Measurements from ENCODE around the gene NSMCE1.
"Not testable (repeated sequence)": the region's sequence is repeated elsewhere in the genome, so short reads cannot be mapped to it uniquely, and the experiment has no call there.

Gene NSMCE1

DNA sequence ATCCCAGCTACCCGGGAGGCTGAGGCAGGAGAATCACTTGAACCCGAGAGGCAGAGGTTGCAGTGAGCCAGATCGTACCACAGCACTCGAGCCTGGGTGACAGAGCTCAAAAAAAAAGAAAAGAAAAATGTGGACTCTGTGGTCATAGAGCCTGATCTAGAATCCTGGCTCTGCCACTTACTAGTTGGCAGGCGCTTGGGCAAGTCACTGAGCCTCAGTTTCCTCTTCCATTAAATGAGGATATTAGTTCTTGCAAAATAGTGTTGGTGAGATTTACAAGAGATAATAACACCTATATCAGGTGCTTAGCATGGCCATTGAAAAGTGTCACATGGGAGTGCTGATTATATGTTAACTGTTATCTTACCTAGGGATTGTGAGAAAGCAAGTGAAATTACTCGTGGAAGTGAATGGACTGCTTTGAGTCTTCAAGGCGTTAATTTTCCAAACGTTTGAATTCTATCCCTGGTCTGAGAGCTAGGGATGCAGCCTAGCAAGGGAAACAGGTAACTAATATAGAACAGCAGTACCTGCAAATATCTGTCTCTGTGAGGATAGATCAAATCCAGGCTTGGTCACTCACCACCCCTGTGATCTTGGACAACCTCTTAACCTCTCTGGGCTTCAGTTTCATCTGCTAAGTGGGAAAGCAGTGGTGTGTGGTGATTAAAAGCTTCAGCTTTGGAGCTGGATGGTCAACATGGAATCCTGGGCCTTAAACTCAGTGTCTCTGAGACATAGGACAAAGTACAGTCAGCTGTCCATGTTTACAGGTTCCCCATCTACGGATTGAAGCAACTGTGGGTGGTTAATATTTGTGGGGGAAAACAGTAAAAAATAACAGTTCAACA, 953 bp upstream of the NSMCE1 start:
- DNase-seq: no peak

DNA sequence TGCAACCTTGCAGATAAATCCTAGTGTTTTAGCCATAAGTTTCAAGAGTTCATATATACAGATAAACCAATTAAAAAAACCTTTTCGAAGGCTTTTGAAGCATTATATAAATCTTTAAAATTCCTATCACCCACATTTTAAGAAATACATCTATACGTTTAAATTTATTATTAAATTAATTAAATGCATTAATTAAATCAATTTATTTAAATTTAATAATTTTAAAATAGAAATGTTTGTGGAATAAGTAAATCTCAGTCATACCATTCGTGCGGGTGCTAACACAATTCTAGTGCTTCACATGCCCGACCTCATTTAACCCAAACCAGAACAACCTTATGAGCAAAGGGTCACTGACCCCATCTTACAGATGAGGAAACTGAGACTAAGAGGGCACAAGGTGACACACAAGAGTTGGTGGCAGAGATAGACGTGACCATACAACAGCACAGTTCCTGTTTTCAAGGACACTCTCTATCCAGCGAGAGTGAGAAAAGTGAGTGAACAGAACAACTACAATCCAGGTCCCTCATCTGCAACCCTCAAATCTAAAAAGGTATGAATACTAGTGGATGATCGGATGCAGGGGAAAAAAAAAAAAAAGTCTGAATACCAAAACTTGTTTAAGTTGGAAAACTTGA, 1.4 kb downstream of the NSMCE1 start:
- no peak for DNase-seq

DNA sequence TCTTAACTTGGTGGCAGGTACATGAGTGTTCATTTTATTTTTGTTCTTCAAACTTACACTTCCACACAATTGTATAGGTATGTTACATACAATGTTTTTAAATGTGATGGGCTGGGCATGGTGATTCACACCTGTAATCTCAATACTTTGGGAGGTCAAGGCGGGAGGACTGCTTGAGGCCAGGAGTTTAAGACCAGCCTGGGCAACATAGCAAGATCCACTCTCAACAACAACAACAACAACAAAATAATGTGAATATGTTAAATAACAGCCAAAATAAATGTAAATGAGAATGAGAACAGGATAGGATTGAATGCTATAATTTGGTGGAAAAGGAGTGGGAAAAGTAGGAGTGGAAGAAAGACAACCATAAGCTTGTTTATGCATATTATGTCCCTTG, 2.6 kb downstream of the NSMCE1 start:
- no peak for DNase-seq

DNA sequence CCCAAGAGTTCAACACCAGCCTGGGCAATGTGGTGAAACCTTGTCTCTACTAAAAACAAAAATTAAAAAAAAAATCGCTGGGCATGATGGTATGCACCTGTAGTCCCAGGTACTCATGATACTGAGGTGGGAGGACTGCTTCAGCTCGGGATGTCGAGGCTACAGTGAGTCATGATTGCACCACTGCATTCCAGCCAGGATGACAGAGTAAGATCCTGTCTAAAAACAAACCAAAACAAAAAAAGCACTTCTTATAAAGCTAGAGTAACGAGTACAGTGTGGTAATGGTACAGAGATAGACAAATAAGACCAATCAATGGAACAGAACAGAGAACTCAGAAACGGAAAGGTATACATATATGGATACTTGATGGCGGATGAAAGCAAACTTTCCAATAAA, 4.4 kb downstream of the NSMCE1 start:
- peak in 1 of 2 experiments; percentile 47 for DNase-seq

DNA sequence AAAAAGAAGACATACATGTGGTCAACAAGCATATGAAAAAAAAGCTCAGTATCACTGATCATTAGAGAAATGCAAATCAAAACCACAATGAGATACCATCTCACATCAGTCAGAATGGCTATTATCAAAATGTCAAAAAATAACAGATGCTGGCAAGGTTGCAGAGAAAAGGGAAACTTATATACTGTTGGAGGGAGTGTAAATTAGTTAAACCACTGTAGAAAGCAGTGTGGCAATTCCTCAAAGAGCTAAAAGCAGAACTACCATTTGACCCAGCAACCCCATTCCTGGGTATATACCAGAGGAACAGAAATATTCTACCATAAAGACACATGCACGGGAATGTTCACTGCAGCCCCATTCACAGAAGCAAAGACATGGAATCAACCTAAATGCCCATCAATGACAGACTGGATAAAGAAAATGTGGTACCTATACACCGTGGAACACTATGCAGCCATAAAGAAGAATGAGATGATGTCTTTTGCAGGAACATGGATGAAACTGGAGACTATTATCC, 5.6 kb downstream of the NSMCE1 start:
- not testable (repeated sequence) for DNase-seq

DNA sequence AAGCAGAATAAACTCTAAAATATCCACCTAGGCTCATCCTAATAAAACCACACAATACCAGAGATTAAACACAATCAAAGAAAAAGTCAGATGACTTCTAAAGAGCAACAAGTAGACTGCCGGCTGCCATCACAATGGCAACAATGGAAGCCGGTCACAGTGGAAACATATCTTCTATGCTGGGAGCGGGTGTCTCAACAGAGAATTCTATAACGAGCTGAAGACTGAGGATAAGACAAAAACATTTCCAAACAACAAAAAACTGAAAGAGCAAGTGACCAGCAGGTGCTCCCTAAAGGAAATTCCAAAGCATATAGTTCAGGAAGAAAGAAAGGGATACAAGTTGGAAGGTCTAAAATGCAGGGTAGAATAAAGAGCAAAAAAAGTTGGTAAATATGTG, 8.9 kb downstream of the NSMCE1 start:
- DNase-seq: no peak

DNA sequence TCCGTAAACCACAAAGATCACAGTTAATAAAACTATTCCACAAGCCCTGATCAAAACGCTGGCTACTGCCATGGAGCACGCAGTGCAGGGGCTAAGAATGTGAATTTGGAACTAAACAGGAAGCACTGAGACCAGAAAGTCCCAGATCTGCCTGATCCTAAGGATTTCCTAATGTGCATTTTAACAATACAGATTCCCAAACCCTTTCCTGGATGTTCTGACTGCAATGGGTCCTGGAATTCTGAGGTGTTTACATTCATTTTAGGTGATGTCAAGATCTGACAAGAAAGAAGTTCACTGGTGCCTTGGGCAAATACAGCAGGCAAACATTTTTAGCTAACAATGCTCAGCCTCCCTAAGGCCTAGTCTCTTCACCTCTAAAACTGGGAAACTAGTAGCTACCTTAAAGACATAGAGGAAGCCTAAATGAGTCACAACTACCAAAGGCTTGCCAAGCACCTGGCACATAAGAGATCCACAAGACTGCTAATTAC, 10.3 kb downstream of the NSMCE1 start:
- DNase-seq: no peak

DNA sequence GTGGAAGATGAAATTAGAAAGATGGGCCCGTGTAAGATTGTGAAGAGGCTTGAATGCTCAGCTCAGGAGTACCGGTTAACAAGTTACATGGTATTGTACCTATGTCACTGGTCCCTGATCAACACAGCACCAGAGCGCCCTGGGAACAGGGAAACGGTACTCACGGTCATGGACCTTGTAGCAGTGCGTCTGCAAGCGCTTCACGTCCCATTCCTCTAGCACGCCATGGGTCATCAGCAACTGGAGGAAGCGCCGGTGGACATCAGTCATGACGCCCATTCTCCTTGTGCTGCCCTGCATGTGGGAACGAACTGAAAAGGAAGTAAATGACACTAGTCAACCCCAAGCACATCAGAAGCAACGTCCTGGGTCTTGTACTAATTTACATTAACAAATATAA, 11.3 kb downstream of the NSMCE1 start:
- DNase-seq: no peak

DNA sequence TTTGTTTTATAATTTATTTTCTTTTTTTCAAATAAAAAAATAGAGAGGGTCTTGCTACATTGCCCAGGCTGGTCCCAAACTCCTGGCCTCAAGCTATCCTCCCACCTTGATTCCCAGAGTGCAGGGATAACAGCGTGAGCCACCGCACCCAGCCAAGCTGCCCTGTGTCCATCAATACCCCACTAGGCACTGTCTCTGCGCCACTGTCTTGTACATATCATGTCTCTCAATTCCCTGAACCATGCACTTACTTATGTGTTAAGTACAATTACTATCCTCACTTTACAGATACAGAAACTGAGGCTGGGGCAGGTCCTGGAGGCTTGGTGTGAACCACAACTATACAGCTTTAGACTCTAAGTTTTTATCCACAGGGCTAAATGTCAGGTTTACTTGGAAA, 11.7 kb downstream of the NSMCE1 start:
- no peak for DNase-seq

DNA sequence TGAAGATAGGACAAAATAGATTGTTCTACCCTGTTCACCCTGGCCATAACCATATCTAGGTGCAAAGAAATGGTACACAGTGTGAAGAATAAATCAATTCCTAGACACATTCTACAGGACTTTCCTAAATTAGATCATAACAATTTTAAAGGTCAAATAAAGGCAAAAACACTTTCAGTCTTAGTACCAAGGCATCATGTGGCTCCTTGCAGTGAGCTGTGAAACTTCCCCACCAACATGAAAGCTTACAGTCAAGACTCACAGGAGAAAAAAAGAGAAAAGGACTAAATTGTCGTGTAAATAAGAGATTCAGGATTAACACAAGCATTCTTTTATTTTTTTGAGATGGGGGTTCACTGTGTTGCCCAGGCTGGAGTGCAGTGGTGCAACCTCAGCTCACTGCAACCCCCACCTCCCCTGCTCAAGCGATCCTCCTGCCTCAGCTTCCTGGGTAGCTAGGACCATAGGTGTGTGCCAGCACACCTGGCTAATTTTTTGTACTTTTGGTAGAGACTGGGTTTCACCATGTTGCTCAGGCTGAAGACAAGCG, 14.2 kb downstream of the NSMCE1 start:
- DNase-seq: no peak

DNA sequence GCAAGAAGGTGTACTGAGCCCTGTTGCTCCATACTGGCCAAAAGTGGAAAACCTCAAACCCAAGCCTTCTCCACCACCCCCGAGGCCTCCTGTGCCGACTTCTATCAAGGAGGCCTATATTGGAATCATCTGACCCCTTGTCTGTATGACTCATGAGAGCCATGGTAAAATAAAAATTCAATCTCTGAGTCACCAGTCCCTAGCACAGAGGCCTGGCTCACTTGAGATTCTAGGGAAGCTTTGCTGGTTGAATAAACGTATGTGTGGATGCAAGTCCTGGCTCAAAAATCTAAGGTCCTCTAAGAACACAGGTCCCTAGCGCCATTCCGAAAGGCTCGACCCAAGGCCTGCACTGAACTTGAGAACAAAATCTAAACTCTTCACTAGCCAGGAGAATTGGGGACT, 15.0 kb downstream of the NSMCE1 start:
- no peak for DNase-seq

DNA sequence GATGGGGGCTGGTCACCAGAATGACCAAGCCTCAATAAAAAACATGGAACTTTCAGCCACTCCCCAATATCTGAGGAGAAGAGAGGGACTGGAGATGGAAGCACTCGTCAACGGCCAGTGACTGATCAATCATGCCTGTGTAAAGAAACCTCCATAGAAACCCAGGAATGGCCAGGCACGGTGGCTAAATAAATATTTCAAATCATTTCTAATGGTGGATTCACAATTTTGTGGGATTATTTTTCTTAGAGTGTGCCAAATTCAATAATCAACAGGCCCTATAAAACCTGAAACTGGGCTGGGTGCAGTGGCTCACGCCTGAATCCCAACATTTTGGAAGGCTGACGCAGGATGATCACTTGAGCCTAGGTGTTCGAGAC, 16.4 kb downstream of the NSMCE1 start:
- DNase-seq: no peak

DNA sequence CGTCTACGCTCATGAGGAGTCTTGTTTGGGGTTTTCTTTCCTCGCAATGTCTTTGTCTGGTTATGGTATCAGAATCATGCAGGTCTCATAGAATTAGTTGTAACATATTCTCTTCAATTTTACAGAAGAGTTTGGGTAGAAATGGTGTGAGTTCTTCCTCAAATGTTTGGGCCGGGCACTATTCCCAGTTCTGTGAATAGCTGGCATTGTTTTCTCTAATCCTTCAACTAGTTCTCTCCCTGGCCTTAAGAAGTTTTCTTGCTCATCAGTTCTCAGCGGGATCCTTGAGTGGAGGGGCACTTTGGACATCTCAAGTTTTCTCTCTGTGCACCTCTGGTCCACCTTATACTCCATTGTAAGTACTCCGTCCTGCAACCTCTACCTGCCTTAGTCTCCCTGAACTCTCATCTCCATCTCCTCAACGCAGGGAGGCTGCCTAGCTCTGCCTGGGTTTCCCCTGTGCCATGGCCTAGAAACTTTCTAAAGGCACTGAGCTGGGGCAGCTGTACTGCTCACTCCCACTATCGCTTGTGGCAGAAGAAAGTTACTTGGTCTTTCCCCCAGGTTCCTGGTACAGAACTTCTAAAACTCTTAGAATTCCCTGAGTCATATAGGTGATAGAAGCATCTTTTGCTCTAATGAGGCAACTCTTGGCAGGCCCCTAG, 16.9 kb downstream of the NSMCE1 start:
- no peak for DNase-seq

DNA sequence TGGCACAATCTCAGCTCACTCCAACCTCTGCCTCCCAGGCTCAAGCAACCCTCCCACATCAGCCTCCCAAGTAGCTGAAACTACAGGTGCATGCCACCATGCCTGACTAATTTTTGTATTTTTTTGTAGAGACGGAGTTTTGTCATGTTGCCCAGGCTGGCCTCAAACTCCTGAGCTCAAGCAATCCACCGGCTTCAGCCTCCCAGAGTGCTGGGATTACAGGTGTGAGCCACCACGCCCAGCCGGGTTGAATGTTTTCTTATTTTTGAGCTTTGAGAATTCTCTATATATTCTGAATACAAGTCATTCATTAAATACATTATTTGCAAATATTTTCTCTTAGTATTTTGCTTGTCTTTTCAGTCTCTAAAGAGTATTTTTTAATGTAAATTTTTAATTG, 19.7 kb downstream of the NSMCE1 start:
- not testable (repeated sequence) for DNase-seq

DNA sequence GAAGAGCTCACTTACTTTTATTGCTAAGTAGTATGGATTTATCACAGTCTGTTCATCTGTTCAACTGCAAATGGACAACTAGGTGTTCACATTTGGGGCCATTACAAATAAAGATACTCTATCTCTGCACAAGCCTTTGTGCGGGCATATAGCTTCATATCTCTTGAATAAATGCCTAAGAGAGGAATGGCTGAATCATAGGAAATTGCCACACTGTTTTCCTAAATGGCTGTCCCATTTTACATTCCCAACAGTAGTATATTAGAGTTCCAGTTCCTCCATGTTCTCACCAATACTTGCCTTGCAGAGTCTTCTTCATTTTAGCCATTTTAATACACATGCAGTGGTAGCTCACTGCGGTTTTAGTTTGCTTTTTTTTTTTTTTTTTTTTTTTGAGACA, 20.5 kb downstream of the NSMCE1 start:
- DNase-seq: no peak

DNA sequence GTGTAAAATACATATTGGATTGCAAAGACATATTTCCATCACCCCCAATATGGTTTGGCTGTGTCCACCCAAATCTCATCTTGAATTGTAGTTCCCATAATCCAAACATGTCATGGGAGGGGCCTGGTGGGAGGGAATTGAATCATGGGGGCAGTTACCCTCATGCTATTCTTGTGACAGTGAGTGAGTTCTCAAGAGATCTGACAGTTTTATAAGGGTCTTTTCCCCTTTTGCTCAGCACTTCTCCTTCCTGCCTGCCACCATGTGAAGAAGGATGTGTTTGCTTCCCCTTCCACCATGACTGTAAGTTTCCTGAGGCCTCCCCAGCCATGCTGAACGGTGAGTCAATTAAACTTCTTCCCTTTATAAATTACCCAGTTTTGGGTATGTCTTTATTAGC, 21.5 kb downstream of the NSMCE1 start:
- not testable (repeated sequence) for DNase-seq

DNA sequence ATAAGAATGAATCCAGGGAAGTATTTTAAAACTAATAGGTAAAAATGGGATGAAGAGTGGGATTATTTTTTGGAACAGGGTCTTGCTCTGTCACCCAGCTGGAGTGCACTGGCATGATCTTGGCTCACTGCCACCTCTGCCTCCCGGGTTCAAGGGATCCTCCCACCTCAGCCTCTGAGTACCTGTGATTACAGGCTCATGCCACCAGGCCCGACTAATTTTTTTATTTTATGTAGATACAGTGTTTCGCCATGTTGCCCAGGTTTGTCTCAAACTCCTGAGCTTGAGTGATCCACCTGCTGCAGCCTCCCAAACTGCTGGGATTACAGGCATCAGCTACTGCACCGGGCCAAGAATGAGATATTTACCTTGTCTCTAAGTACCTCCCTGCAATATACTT, 22.1 kb downstream of the NSMCE1 start:
- DNase-seq: no peak

DNA sequence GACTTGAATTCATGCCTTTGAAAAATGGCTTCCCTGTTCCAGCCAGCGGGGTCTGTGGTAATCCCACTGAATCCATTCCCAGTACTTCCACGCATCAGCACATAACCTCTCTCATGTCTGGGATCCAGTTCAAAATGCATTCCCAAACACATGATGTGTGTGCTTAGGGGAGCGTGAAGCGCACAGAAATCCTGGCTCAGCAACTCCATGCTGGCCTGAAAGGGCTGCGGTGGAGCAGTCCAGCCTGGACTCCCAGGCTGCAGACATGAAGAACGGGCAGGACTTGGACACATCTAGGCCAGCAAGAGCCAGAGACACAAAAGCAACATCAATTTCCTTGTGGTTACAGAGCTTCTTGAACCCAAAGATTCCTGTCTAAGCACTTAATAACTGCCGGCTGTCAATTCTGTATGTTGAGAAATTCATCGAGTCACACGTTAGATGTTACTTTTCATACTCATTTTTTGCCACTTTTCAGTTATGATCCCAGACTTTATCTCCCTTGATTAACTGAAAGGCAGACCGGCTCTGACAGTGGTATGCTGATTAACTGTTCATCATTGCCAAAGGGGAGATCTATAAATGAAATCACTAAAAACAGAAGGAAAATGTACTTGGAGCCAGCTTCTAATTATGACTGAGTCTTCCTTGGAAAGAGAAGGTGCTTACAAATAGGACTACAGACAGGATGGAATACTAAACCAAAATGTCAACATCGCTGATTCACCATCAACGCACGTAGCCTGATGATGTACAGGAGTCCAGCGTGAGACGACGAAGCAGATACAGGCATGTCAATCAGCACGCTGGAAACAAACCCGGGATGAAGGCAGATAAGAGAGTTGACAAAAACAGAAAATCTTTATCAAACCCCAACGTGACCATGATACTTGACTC, 23.0 kb downstream of the NSMCE1 start:
- DNase-seq: no peak

DNA sequence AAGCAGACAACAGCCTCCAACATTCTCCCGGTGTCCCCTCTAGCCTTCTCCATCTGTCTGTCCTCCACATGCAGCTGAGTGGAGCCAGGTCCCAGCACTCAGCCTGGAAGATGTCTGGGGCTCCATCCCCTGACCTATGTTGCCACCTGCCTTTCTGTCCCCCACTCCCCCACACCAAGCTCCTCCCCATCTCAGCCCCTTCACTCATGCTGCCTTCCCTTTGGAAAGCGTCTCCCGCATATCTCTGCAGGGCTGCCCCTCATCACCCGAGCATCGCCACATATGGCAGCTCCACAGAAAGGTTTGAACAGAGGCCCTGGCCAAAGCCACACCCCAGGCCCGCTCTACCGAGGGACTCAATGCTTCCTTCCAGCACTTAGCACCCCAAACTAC, 24.2 kb downstream of the NSMCE1 start:
- no peak for DNase-seq

DNA sequence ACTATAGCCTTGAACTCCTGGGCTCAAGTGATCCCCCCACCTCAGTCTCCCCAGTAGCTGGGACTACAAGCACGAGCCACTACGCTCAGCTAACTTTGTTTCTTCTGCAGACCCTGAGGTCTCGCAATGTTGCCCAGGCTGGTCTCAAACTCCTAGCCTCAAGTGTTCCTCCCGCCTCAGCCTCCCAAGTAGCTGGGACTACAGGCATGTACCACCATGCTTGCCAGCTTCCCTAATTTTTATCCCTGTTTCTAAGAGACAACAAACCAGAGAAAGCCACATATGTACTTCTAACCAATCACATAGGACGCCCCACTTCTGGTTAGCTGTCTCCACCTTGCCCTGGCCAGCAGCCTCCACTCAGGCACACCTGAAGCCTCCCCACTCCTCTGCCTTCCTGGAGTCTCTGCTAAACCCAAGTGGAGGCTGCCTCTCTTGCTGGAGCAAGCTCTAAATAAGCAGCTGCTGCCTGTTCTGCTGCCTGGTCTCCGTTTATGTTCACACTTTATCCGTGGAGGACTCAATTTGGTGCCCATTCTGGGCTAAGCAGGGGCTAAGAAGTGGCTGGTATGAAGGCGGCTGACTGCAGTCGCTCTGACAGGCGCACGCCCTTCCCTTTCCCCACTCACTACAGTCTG, 24.7 kb downstream of the NSMCE1 start:
- no peak for DNase-seq

DNA sequence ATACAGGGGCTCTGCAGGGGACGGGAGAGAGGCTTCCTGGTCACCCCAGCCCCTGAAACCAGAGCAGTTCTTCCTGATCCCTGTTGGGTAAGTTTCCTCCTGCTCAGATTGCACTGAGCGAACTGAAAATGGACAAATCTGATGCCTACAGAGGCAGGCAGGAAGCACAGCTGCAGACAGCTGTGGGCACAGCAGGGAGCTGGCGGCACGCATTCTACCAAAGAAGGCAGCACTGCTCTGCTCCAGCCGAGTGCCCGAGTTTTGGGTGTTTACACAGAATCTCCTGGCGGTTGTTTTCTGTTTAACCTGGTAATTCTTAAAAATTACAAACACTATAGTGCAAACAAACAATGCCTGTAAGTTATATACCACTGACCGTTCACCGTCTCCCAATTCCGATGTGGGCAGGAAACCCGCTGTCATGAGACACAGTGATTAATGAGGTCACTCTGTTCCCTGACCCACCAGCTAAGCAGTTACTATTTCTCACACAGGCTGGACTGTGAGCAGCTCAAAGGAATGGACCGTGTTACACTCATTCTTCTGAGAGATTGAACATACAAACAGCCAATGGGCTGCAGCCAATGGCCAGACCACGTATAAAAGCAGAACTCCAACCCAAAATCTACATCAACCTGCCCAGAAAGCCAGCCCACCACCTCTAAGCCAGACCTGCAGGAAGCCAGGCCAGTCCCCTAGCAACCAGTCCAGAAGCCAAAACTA, 25.5 kb downstream of the NSMCE1 start:
- no peak for DNase-seq
